Upper lobe of left lung (tissue), 6 donors: ENCODE measurements around the gene AGO3. TPM values are rescaled to one million over a fixed set of nuclear protein-coding genes. Genes with fewer than 3 reads are reported as not detected.
"Not testable (repeated sequence)": the region's sequence is repeated elsewhere in the genome, so short reads cannot be mapped to it uniquely, and the experiment has no call there.

Experiments
- ATAC-seq, 2 donors: fragments of 200-7000 bp; cut with Tn5 transposase; one replicate each; pipeline ENCODE4 v1.9.1; 2022; ENCODE audit warnings: mild to moderate bottlenecking in 2 of 2, moderate library complexity in 2 of 2; ENCODE audit not compliant: low FRiP score in 2 of 2
- DNase-seq, 2 donors: peaks; one replicate each; pipeline ENCODE4 v3.0.0-alpha.2; 2019 to 2020
- H3K27ac ChIP-seq, 4 donors: fragments of 200-600 bp; sonication (generic); one replicate each; pipeline ENCODE4 v1.5.1; 2016 to 2019
- H3K27me3 ChIP-seq, 4 donors: fragments of 200-600 bp; sonication (generic); one replicate each; pipeline ENCODE4 v1.5.1; 2017 to 2019
- H3K36me3 ChIP-seq, 4 donors: fragments of 200-600 bp; sonication (generic); one replicate each; pipeline ENCODE4 v1.5.1; 2016 to 2019
- H3K4me1 ChIP-seq, 4 donors: fragments of 200-600 bp; sonication (generic); one replicate each; pipeline ENCODE4 v1.5.1; 2018 to 2019
- H3K4me3 ChIP-seq, 4 donors: fragments of 200-600 bp; sonication (generic); one replicate each; pipeline ENCODE4 v1.5.1; 2017 to 2019; ENCODE audit warnings: mild to moderate bottlenecking in 2 of 4, moderate library complexity in 1 of 4
- H3K9me3 ChIP-seq, 4 donors: fragments of 200-600 bp; sonication (generic); one replicate each; pipeline ENCODE4 v1.5.1; 2018 to 2019
- CTCF ChIP-seq, 6 experiments: fragments of 450-650 bp in 4 of 6; fragments of 200-600 bp in 2 of 6; sonication (generic) in 2 of 6; IDR thresholded peaks; one replicate each; pipeline ENCODE4 v1.5.1; 2016 to 2019; ENCODE audit warnings: antibody characterized with exemption in 6 of 6
- EP300 ChIP-seq, 4 donors: sonication (generic); formaldehyde crosslinking; IDR thresholded peaks; one replicate each; pipeline ENCODE4 v1.5.1; 2017; ENCODE audit warnings: antibody characterized with exemption in 4 of 4, control low read depth in 2 of 4
- POLR2A ChIP-seq, 4 donors: fragments of 450-650 bp; IDR thresholded peaks; one replicate each; pipeline ENCODE4 v1.5.1; 2016 to 2017; ENCODE audit warnings: antibody characterized with exemption in 4 of 4, mild to moderate bottlenecking in 2 of 4
- POLR2AphosphoS5 ChIP-seq, 2 donors: sonication (generic); formaldehyde crosslinking; IDR thresholded peaks; one replicate each; pipeline ENCODE4 v1.5.1; 2017; ENCODE audit warnings: antibody characterized with exemption in 2 of 2
- WGBS, 2 donors: methylation state at CpG; one replicate each; pipeline ENCODE4 v1.1.5; 2017 to 2018; 5-methylcytosine and 5-hydroxymethylcytosine counted together
- total RNA-seq, 6 donors: library from RNA; depleted of rRNA in 4 of 6; stranded (reverse); fragments of >200 nt in 4 of 6; gene quantifications; one replicate each; pipeline versions ENCODE4 v1.1.0 to v1.2.1, GENCODE V29; 2016 to 2021
- donor health status: DM: no; HTN: no; CAD: no; lungs with moderate emphysema.
- donor health status: DM: no; HTN: yes; CAD: no; lungs with severe emphysema.

The AGO3 gene
- total RNA-seq, 6 donors from 2014 or later: 13.8 to 32.5 (median 29.6) TPM

- DNase-seq: no peak
- H3K36me3 ChIP-seq: peaks cover 7 to 39% (median 10%) of the 10 kb centered on the region in 4 donors
- ATAC-seq: no peak
- no peaks in the 10 kb centered on the region for H3K27me3 ChIP-seq
- TF ChIP-seq EP300 (IDR thresholded peaks at IDR 0.05): no peak
- no peak for TF ChIP-seq POLR2A (IDR thresholded peaks at IDR 0.05)
- no peak for TF ChIP-seq CTCF (IDR thresholded peaks at IDR 0.05)
- TF ChIP-seq POLR2AphosphoS5 (IDR thresholded peaks at IDR 0.05): no peak
- no peak overlapping the region for H3K27ac ChIP-seq
- no peaks in the 10 kb centered on the region for H3K4me1 ChIP-seq
- H3K9me3 ChIP-seq: no peaks in the 10 kb centered on the region
- no peak overlapping the region for H3K4me3 ChIP-seq
- WGBS, 2 donors: 97 to 100% methylated on average over 1 of the region's 1 CpG
Measured at GRCh38 chr1:35968396-35968795, 37.5 kb downstream of the AGO3 start.

- Histone ChIP-seq H3K36me3 (peaks cover 10 to 54% (median 14%) of the 10 kb centered on the region in 4 donors), H3K4me3 (no peak overlapping the region), H3K4me1 (no peaks in the 10 kb centered on the region), H3K27ac (no peak overlapping the region), H3K27me3 (no peaks in the 10 kb centered on the region), H3K9me3 (no peaks in the 10 kb centered on the region)
- ATAC-seq (no peak), DNase-seq (no peak)
- 84 to 92% methylated on average over 2 of the region's 2 CpGs for WGBS, 2 donors
- TF ChIP-seq EP300 (IDR thresholded peaks at IDR 0.05): no peak
- no peak for TF ChIP-seq CTCF (IDR thresholded peaks at IDR 0.05)
- no peak for TF ChIP-seq POLR2A (IDR thresholded peaks at IDR 0.05)
- no peak for TF ChIP-seq POLR2AphosphoS5 (IDR thresholded peaks at IDR 0.05)
Measured at GRCh38 chr1:35971601-35972000, 40.7 kb downstream of the AGO3 start.

GRCh38 chr1:35972631-35973030, 41.7 kb downstream of the AGO3 start:
- not testable (repeated sequence) for DNase-seq, H3K27ac ChIP-seq, H3K27me3 ChIP-seq, H3K4me1 ChIP-seq, H3K9me3 ChIP-seq, ATAC-seq, H3K4me3 ChIP-seq
- WGBS, 2 donors: 96 to 100% methylated on average over 3 of the region's 3 CpGs
- peaks cover 10 to 53% (median 14%) of the 10 kb centered on the region in 4 donors for H3K36me3 ChIP-seq

GRCh38 chr1:35980090-35980489, 49.2 kb downstream of the AGO3 start:
- Histone ChIP-seq H3K4me3 (no peak overlapping the region), H3K27me3 (no peaks in the 10 kb centered on the region), H3K27ac (no peak overlapping the region), H3K36me3 (peaks cover 0 to 39% (median 5%) of the 10 kb centered on the region in 4 donors), H3K9me3 (no peaks in the 10 kb centered on the region), H3K4me1 (no peaks in the 10 kb centered on the region)
- DNase-seq: no peak
- TF ChIP-seq EP300 (IDR thresholded peaks at IDR 0.05) (no peak), POLR2A (IDR thresholded peaks at IDR 0.05) (no peak), POLR2AphosphoS5 (IDR thresholded peaks at IDR 0.05) (no peak), CTCF (IDR thresholded peaks at IDR 0.05) (no peak)
- ATAC-seq: no peak

GRCh38 chr1:35988237-35988636, 57.3 kb downstream of the AGO3 start:
- H3K27me3 ChIP-seq: no peaks in the 10 kb centered on the region
- no peak for DNase-seq
- H3K36me3 ChIP-seq: peaks cover 0 to 39% (median 3%) of the 10 kb centered on the region in 4 donors
- no peaks in the 10 kb centered on the region for H3K4me1 ChIP-seq
- no peak for ATAC-seq
- no peak overlapping the region for H3K27ac ChIP-seq
- no peak for TF ChIP-seq POLR2A (IDR thresholded peaks at IDR 0.05)
- no peak for TF ChIP-seq CTCF (IDR thresholded peaks at IDR 0.05)
- no peak for TF ChIP-seq POLR2AphosphoS5 (IDR thresholded peaks at IDR 0.05)
- no peak for TF ChIP-seq EP300 (IDR thresholded peaks at IDR 0.05)
- no peak overlapping the region for H3K4me3 ChIP-seq
- no peaks in the 10 kb centered on the region for H3K9me3 ChIP-seq
- 88 to 91% methylated on average over 1 of the region's 1 CpG for WGBS, 2 donors
